Thoracic aorta (tissue), 2 donors: ENCODE measurements around the gene HOXC12. TPM values are rescaled to one million over a fixed set of nuclear protein-coding genes. Genes with fewer than 3 reads are reported as not detected.

Experiments
- ATAC-seq: fragments of 150-250 bp; one replicate; pipeline ENCODE4 v1.8.0; 2017; ENCODE audit warnings: low read depth; ENCODE audit not compliant: insufficient number of reproducible peaks, low FRiP score
- DNase-seq: peaks from one replicate; pipeline ENCODE4 v3.0.0-alpha.2; 2020; ENCODE audit warnings: low spot score
- H3K27ac ChIP-seq, 2 donors: fragments of 200-600 bp; sonication (generic); 1 replicate in 1 of 2; 2 replicates in 1 of 2; pipeline ENCODE4 v1.5.1; 2016; ENCODE audit warnings: mild to moderate bottlenecking in 2 of 2, moderate library complexity in 2 of 2
- H3K27me3 ChIP-seq: fragments of 200-600 bp; sonication (generic); replicated peaks from 2 replicates; pipeline ENCODE4 v1.6.0; 2016; ENCODE audit warnings: mild to moderate bottlenecking; ENCODE audit not compliant: insufficient read depth
- H3K36me3 ChIP-seq: fragments of 200-600 bp; sonication (generic); one replicate; pipeline ENCODE4 v1.5.1; 2016
- H3K4me1 ChIP-seq, 2 donors: fragments of 200-600 bp; sonication (generic); 1 replicate in 1 of 2; 2 replicates in 1 of 2; pipeline versions ENCODE4 v1.5.1 to v1.6.0; 2016; ENCODE audit warnings: low read depth in 2 of 2, mild to moderate bottlenecking in 1 of 2; ENCODE audit not compliant: control insufficient read depth in 1 of 2
- H3K4me3 ChIP-seq: fragments of 200-600 bp; sonication (generic); 2 replicates; pipeline ENCODE4 v1.5.1; 2016; ENCODE audit warnings: mild to moderate bottlenecking
- H3K9me3 ChIP-seq: fragments of 200-600 bp; sonication (generic); 2 replicates; pipeline ENCODE4 v1.5.1; 2016
- CTCF ChIP-seq: fragments of 200-600 bp; sonication (generic); IDR thresholded peaks from one replicate; pipeline ENCODE4 v1.5.1; 2019; ENCODE audit warnings: antibody characterized with exemption
- total RNA-seq, 2 donors: library from RNA; depleted of rRNA; stranded (reverse); fragments of >200 nt; gene quantifications; one replicate each; pipeline versions ENCODE4 v1.1.0 to v1.2.3, GENCODE V29; 2016

Gene HOXC12
- total RNA-seq, 2 donors from 2014 or later: not detected

GRCh38 chr12:53976172-53976822, 21.6 kb downstream of the HOXC12 start:
- H3K4me3 ChIP-seq: no peak overlapping the region
- peaks cover 16 to 24% of the 10 kb centered on the region in 2 donors for H3K4me1 ChIP-seq
- no peaks in the 10 kb centered on the region for H3K36me3 ChIP-seq
- no peaks in the 10 kb centered on the region for H3K9me3 ChIP-seq
- no peak for ATAC-seq
- no peak for DNase-seq
- peaks cover 45% of the 10 kb centered on the region for H3K27me3 ChIP-seq
- TF ChIP-seq CTCF: no peak
- H3K27ac ChIP-seq: no peak overlapping the region

- DNase-seq (no peak), ATAC-seq (no peak)
- H3K36me3 ChIP-seq: no peaks in the 10 kb centered on the region
- H3K27me3 ChIP-seq: peaks cover 43% of the 10 kb centered on the region
- H3K27ac ChIP-seq: no peak overlapping the region
- no peaks in the 10 kb centered on the region for H3K9me3 ChIP-seq
- H3K4me1 ChIP-seq: peaks cover 16 to 24% of the 10 kb centered on the region in 2 donors
- no peak overlapping the region for H3K4me3 ChIP-seq
- TF ChIP-seq CTCF: no peak
These were observed 22.3 kb downstream of the HOXC12 start for GRCh38 chr12:53976823-53977595.

- no peaks in the 10 kb centered on the region for H3K36me3 ChIP-seq
- DNase-seq (no peak), ATAC-seq (no peak)
- no peak for TF ChIP-seq CTCF
- H3K4me1 ChIP-seq: peaks cover 16 to 24% of the 10 kb centered on the region in 2 donors
- peaks cover 50% of the 10 kb centered on the region for H3K27me3 ChIP-seq
- no peak overlapping the region for H3K27ac ChIP-seq
- H3K4me3 ChIP-seq: no peak overlapping the region
- no peaks in the 10 kb centered on the region for H3K9me3 ChIP-seq
These were observed 23.1 kb downstream of the HOXC12 start for GRCh38 chr12:53977596-53978445.

- H3K4me3 ChIP-seq: no peak overlapping the region
- TF ChIP-seq CTCF: no peak
- H3K4me1 ChIP-seq: peaks cover 13 to 18% of the 10 kb centered on the region in 2 donors
- H3K27ac ChIP-seq: no peak overlapping the region
- no peaks in the 10 kb centered on the region for H3K9me3 ChIP-seq
- H3K36me3 ChIP-seq: no peaks in the 10 kb centered on the region
- ATAC-seq (no peak), DNase-seq (no peak)
- H3K27me3 ChIP-seq: peaks cover 49% of the 10 kb centered on the region
These were observed 24.0 kb downstream of the HOXC12 start for GRCh38 chr12:53978477-53979356.
